DND-41 (cell line): Measurements from ENCODE around the gene WTAP.
"Not testable (repeated sequence)": the region's sequence is repeated elsewhere in the genome, so short reads cannot be mapped to it uniquely, and the experiment has no call there.

Experiments
- EZH2 ChIP-seq: IDR thresholded peaks from 3 replicates; pipeline ENCODE4 v1.6.1; 2012; ENCODE audit warnings: borderline replicate concordance, low read depth, mild to moderate bottlenecking, moderate library complexity, low read length, inconsistent platforms; ENCODE audit not compliant: severe bottlenecking
- TF ChIP-seq, protein P1 (sequence below): IDR thresholded peaks from 2 replicates; pipeline ENCODE4 v1.5.1; 2012; ENCODE audit warnings: borderline replicate concordance, low read length, moderate library complexity, mild to moderate bottlenecking; ENCODE audit not compliant: poor library complexity, severe bottlenecking; ENCODE audit errors: extremely low read depth

DNA sequence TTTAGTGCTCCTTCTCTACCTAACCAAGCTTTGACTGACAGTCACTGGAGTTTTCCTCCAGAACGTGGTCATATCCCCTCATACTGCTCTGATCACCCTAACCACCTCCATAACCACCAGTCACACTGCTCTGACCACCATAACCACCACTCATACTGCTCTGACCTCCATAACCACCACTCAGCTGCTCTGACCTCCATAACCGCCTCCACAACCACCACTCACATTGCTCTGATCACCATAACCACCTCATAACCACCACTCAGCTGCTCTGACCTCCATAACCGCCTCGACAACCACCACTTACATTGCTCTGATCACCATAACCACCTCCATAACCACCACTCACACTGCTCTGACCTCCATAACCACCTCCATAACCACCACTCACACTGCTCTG, 16.7 kb upstream of the WTAP start:
- TF ChIP-seq, protein P1, sequence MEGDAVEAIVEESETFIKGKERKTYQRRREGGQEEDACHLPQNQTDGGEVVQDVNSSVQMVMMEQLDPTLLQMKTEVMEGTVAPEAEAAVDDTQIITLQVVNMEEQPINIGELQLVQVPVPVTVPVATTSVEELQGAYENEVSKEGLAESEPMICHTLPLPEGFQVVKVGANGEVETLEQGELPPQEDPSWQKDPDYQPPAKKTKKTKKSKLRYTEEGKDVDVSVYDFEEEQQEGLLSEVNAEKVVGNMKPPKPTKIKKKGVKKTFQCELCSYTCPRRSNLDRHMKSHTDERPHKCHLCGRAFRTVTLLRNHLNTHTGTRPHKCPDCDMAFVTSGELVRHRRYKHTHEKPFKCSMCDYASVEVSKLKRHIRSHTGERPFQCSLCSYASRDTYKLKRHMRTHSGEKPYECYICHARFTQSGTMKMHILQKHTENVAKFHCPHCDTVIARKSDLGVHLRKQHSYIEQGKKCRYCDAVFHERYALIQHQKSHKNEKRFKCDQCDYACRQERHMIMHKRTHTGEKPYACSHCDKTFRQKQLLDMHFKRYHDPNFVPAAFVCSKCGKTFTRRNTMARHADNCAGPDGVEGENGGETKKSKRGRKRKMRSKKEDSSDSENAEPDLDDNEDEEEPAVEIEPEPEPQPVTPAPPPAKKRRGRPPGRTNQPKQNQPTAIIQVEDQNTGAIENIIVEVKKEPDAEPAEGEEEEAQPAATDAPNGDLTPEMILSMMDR: not testable (repeated sequence)
- TF ChIP-seq EZH2: not testable (repeated sequence)
